Activated CD4-positive, alpha-beta T cell treated with anti-CD3 and anti-CD28 coated beads for 4 hours (primary cell): ENCODE data around the gene ATG2A.

Source experiments
- DNase-seq, 2 donors: peaks; one replicate each; pipeline ENCODE4 v3.0.0-alpha.2; 2020

Gene ATG2A

GRCh38 chr11:64923944-64924909, 7.2 kb upstream of the ATG2A start, which contains the start of gene PPP2R5B:
TSS of gene PPP2R5B (plus strand) at chr11:64924689. CDS start at chr11:64925735, 1,046 bp downstream.
- peak; percentile 90 for DNase-seq

GRCh38 chr11:64923151-64923661, 6.2 kb upstream of the ATG2A start:
- no peak for DNase-seq

GRCh38 chr11:64921384-64921783, 4.4 kb upstream of the ATG2A start:
- DNase-seq, result no peak

GRCh38 chr11:64920124-64920523, 3.1 kb upstream of the ATG2A start:
- DNase-seq, result no peak

DNA sequence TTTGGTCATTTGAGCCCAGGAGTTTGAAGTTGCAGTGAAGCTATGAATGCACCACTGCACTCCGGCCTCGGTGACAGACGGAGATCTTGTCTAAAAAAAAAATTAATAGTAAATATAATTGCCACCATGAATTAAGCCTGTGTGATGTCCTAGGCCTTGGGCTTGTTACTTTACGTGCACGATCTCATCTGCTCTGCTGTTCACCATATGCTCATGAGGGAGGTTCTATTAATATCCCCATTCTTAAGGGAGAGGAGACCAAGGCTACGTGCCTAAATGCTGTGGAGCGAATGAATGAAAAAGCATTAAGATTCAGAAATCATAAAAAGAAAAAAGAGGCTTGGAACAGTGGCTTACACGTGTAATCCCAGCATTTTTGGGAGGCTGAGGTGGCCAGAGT, 2.6 kb upstream of the ATG2A start:
- no peak for DNase-seq

- no peak for DNase-seq
Measured at GRCh38 chr11:64918017-64918416, 1.0 kb upstream of the ATG2A start.

DNA sequence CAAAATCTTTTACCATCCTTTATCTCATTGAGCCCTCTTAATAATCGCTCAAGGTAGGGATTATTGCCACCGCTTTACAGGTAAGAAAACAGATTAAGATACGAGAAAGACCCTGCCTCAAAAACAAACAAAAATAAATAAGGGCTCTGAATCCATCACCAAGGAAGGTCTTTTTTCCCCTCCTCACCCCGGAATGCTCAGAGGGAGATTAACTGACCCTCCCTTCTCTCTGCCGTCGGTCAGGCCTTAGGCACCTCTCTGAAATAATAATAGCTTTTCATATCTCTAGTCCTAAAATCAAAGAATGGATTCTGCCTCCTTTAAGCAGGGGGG, 620 bp upstream of the ATG2A start:
- no peak for DNase-seq

DNA sequence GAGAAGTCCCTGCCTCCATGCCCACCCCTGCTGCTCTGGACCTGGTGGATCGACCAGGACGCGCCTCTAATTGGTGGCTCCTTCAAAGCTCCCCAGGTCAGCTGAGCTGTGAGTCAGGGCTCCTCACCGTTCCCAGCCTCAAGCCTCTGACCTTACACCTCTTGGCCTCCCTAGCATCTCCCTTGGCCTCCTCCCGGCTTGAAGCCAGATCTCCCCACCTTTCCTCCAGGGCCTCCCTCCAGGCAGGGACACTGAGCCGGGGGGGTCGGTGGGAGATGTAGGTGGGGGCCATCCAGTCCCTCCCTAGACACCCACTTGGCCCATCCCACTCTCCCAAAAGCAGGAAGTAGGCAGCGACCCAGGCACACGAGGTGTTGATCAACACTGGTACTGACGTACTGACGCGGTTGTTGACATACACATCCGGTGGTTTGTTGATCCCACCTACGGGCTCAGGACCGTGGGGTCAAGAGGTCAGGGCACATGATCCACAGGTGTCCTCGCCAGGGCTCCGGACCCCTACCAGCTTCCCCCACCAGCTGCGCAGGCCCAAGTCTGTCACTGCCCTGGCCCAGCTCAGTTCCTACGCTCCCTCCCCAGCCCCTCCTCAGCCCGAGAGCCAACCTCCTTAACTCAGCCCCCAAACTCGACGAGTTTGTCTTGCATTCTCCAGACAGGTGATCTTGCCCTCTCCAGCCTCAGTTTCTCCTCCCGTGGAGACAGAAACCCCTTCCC, 802 bp downstream of the ATG2A start:
- DNase-seq, result peak in 1 of 2 donors; percentile 41

DNA sequence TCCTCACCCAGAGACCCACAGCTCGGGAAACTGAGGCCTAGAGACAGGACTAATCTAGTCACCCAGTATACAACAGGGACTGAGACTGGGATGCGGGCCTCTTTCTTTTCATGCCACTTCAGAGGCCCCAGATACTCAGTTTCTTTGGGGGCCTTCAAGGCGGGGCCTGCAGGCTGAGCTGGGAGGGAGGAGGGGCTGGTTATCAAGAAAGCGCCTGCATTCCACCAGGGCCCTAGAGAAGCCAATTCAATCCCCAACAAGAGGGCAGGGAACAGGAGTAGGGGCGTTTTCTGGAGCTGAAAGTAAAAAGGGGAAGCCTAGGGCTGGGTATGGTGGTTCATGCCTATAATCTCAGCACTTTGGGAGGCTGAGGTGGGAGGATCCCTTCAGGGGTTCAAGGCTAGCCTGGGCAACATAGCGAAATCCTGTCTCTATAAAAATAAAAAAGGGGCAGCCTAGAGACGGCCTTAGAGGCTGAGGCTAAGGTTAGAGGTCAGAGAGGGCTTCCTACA, 1.6 kb downstream of the ATG2A start:
- DNase-seq, result no peak

DNA sequence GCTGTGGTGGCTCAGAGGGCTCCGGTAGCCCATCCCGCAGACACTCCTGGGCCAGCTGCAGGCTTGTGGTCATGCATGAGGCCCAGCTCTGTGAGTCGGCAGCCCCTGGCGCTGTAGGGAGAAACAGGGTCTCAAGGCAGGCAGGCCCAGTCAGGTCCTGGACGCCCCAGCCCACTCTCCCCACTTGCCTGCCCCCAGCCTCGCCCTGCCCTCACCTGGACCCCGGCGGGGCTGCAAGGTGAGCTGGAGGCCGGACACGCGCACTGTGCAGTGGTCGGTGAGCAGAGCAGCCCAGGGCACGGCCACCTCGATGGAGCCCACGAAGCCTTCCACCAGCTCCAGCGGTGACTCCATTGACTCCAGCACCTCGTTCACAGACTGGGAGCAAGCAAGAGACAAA, 2.9 kb downstream of the ATG2A start:
- DNase-seq, result no peak

GRCh38 chr11:64913171-64913727, 3.8 kb downstream of the ATG2A start:
- no peak for DNase-seq

- no peak for DNase-seq
Measured at GRCh38 chr11:64911689-64912088, 5.3 kb downstream of the ATG2A start.

GRCh38 chr11:64911142-64911541, 5.9 kb downstream of the ATG2A start:
- no peak for DNase-seq

- no peak for DNase-seq
Measured at GRCh38 chr11:64910451-64911093, 6.4 kb downstream of the ATG2A start.

DNA sequence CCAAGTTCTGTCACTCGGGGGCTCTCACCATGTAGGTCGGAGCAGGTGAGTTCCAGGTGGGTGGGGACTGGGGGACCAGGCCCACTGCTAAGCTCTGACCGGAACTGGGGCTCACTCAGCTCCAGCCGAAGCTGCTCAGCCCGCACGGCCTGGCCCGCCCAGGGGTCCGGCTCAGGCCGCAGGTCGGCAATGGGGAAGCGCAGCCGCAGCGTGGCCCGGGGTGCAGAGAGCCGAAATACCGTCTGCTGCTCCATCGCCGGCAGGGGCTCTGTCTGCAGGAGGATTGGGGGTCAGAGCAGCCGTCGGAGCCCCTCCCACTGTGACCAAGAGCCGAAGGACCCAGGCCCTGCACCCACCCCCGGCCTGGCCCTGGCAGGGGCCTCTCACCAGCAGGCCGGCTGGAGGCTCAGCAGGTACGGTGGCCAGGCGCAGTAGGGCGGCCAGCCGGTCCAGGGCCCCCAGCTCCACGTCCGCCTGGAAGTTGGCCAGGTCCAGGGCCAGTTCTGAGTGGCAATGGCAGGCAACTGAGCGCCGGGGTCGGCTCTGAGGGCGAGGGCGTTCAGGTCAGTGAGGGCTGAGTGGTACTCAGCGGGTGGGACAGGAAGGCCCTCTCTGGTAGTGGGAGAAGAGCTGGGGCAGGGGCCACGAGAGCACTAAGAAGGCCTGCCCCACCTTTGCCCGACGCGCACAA, 7.2 kb downstream of the ATG2A start:
- DNase-seq, result no peak

DNA sequence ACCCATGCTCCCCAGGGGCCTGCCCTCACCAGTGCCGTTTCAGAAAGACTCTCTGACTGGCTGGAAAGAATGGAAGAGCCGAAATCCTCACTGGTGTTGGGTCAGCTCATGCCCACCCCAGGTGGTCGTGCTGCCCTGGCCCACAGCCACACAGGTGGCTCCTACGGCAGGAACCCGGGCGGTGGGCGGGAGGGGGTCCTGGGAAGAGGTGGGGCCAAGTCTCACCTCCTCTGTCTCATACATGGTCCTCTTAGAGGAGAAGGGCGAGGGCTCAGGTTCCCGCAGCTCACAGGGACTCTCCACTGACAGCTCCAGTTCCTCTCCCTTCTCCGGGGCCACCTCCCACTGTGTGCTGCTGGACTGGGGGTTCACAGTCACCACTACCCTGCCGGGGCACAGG, 8.2 kb downstream of the ATG2A start:
- no peak for DNase-seq

- DNase-seq, result no peak
Measured at GRCh38 chr11:64906314-64906635, 10.7 kb downstream of the ATG2A start.

- no peak for DNase-seq
Measured at GRCh38 chr11:64905516-64906313, 11.3 kb downstream of the ATG2A start.

DNA sequence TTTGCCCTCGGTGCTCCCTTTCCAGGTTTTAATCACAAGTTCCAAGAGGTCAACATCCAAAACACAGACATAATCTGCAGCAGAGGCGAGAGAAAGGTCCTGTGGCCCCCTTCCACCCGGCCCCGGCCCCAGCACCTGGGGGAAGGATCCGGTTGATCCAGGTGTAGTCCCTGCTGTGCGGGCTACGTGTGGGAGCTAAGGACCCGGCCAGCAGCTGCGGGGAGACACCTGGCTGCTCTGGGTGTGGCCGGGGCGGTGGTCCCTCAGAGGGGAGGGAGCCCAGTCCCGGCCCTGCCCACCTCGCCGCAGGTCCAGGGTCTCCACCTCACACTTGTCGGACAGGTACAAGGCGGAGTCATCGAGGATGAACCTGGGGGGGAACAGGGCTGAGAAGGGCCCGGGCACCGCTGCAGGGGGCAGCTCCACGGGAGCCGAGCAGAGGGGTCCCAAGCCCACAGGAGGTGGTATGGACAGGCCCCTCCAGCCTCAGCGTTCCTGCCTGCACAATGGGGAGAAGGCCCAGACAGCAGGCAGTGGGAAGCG, 13.6 kb downstream of the ATG2A start:
- DNase-seq, result no peak

DNA sequence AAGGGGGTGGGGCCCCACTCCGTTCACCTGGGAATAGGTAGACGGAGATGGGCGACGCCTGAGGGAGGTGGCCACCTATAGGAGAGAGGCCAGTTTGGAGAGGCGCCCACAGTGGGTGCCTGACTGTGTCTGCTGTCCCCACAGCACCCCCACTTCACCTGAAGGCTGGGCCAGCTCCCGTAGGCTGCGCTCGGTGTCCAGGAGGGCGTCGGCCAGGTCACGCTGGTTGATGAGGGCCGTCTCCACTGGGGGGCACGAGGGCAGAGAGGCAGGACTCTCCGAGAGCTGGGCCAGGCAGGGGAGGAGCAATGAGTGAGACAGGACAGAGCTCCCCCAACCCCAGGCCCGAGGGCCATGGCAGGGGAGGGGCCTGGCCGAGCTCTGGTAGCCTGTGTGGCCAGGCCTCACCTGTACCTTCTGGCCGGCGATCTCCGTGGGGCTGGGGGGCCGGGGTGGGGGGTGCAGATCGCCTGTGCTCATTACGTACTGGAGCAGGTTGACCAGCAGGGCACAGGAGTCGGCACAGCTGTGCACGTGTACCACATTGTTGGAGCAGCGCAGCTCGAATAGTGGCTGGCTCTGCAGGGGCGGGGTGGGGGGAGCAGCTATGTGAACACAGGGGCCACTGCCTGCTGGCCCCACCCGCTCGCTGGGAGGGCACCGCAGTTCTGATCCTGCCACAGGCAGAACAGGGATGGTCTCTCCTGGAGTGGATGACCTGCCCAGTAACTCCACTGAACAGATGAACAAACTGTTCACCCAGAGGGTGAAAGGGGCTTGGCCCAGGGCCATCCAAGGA, 14.7 kb downstream of the ATG2A start:
- no peak for DNase-seq
